ENCODE data around the gene HJV.

- TF ChIP-seq CTCF (IDR thresholded peaks at IDR 0.05), result no peak
- no peak for TF ChIP-seq POLR2A (IDR thresholded peaks at IDR 0.05)
- no peak for TF ChIP-seq POLR2AphosphoS5 (IDR thresholded peaks at IDR 0.05)
- no peak for TF ChIP-seq EP300 (IDR thresholded peaks at IDR 0.05)
These were observed 29.9 kb upstream of the HJV start for GRCh38 chr1:146051452-146051851.
